Neural progenitor cell (in vitro differentiated cells): ENCODE results near the gene CD14. TPM values are rescaled to one million over a fixed set of nuclear protein-coding genes. Genes with fewer than 3 reads are reported as not detected.
"Not testable (repeated sequence)": the region's sequence is repeated elsewhere in the genome, so short reads cannot be mapped to it uniquely, and the experiment has no call there.

Source experiments
- DNase-seq: peaks from one replicate; pipeline ENCODE4 v3.0.0-alpha.2; 2016; ENCODE audit warnings: low spot score
- H2AFZ ChIP-seq: fragments of 200-600 bp; sonication (generic); replicated peaks from 2 replicates; pipeline ENCODE4 v1.6.1; 2016; ENCODE audit warnings: antibody characterized with exemption
- H3F3A ChIP-seq: fragments of 200-600 bp; sonication (generic); 2 replicates; pipeline ENCODE4 v1.6.1; 2016; ENCODE audit warnings: antibody characterized with exemption, low read depth
- H3K27ac ChIP-seq: fragments of 200-600 bp; sonication (generic); 2 replicates; pipeline ENCODE4 v1.5.1; 2016; ENCODE audit warnings: mild to moderate bottlenecking
- H3K27me3 ChIP-seq: fragments of 200-600 bp; sonication (generic); 2 replicates; pipeline ENCODE4 v1.6.1; 2016; ENCODE audit warnings: mild to moderate bottlenecking, moderate library complexity
- H3K36me3 ChIP-seq: fragments of 200-600 bp; sonication (generic); 2 replicates; pipeline ENCODE4 v1.5.1; 2016
- H3K4me1 ChIP-seq: fragments of 200-600 bp; sonication (generic); 2 replicates; pipeline ENCODE4 v1.6.1; 2016; ENCODE audit warnings: mixed run types
- H3K4me2 ChIP-seq: fragments of 200-600 bp; sonication (generic); 2 replicates; pipeline ENCODE4 v1.6.1; 2016
- H3K4me3 ChIP-seq: fragments of 200-600 bp; sonication (generic); 2 replicates; pipeline ENCODE4 v1.5.1; 2016
- H3K79me2 ChIP-seq: fragments of 200-600 bp; sonication (generic); 2 replicates; pipeline ENCODE4 v1.6.1; 2016; ENCODE audit warnings: low read depth
- H3K9ac ChIP-seq: fragments of 200-600 bp; sonication (generic); 2 replicates; pipeline ENCODE4 v1.6.1; 2016
- H3K9me3 ChIP-seq: fragments of 200-600 bp; sonication (generic); 2 replicates; pipeline ENCODE4 v1.5.1; 2016; ENCODE audit warnings: low read depth
- H4K20me1 ChIP-seq: fragments of 200-600 bp; sonication (generic); 2 replicates; pipeline ENCODE4 v1.6.1; 2016; ENCODE audit warnings: low read depth
- H3K27ac Mint-ChIP-seq: 3 replicates; pipeline ENCODE4 v1.8.0; 2021; ENCODE audit warnings: mixed read lengths
- H3K27me3 Mint-ChIP-seq: 2 replicates; pipeline ENCODE4 v1.8.0; 2022; ENCODE audit warnings: low read depth, mild to moderate bottlenecking, inconsistent platforms, moderate library complexity, mixed read lengths; ENCODE audit not compliant: insufficient read depth
- H3K36me3 Mint-ChIP-seq: 3 replicates; pipeline ENCODE4 v1.8.0; 2021; ENCODE audit warnings: mixed read lengths
- H3K4me1 Mint-ChIP-seq: 3 replicates; pipeline ENCODE4 v1.8.0; 2021; ENCODE audit warnings: mixed read lengths
- H3K4me3 Mint-ChIP-seq: 3 replicates; pipeline ENCODE4 v1.8.0; 2021; ENCODE audit warnings: mild to moderate bottlenecking, moderate library complexity, mixed read lengths
- H3K9me3 Mint-ChIP-seq: 3 replicates; pipeline ENCODE4 v1.8.0; 2020; ENCODE audit warnings: mixed read lengths
- EZH2 ChIP-seq: fragments of 200-600 bp; sonication (generic); IDR thresholded peaks from 2 replicates; pipeline ENCODE4 v1.6.1; 2017; ENCODE audit warnings: antibody characterized with exemption, mild to moderate bottlenecking, moderate library complexity
- EZH2phosphoT487 ChIP-seq: fragments of 200-600 bp; sonication (generic); IDR thresholded peaks from 2 replicates; pipeline ENCODE4 v1.6.1; 2017; ENCODE audit warnings: antibody characterized with exemption
- total RNA-seq: library from RNA; depleted of rRNA; stranded (reverse); fragments of >200 nt; gene quantifications from 2 replicates; pipeline ENCODE4 v1.2.3, GENCODE V29; 2015; ENCODE audit warnings: low replicate concordance
- TF ChIP-seq, protein P1 (sequence below): fragments of 200-600 bp; sonication (generic); IDR thresholded peaks from 2 replicates; pipeline ENCODE4 v1.5.1; 2017; ENCODE audit warnings: antibody characterized with exemption, mild to moderate bottlenecking

CD14 gene
- total RNA-seq, 1 donor from 2014 or later, result not detected

DNA sequence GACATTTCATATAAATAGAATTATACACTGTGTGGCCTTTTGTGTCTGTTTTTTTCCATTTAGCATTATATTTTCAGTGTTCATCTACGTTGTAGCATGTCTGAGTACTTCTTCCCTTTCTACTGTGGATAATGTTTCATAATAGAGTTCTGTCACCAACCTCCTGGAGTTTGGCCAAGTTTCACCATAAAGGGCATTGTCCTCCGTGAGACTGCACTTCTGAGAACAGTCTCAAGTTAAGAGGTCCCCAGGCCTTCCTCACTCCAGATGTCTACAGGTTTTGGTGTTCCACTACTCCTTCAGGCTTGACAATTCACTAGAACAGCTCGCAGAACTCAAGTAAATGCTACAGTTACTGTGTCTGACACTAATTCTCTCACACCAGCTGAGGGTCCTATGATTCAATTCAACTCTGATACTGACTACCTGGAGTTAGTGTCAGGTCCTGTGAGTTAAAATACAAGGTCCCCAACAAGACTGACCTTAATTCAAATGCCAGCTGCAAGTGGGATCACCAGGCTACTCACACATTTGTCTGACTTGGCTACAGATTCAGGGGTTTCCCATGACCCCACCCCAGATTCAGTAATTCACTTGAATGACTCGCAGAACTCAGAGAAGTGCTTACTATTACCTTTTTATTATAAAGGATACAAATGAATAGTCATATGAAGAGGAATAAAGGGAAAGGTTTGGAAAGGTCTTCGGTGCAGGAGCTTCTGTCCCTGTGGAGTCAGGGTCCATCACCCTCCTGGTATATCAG is 37.3 kb downstream of the CD14 start:
- Mint-ChIP-seq H3K27ac (no peak overlapping the region), H3K36me3 (no peaks in the 10 kb centered on the region), H3K4me1 (no peaks in the 10 kb centered on the region), H3K9me3 (no peaks in the 10 kb centered on the region), H3K27me3 (peaks cover 2% of the 10 kb centered on the region), H3K4me3 (no peak overlapping the region)
- Histone ChIP-seq H3K36me3 (no peaks in the 10 kb centered on the region), H3K9ac (no peak overlapping the region), H3K9me3 (no peaks in the 10 kb centered on the region), H2AFZ (no peak overlapping the region), H3K4me1 (no peaks in the 10 kb centered on the region), H3K27ac (no peak overlapping the region), H3K79me2 (no peaks in the 10 kb centered on the region), H3K27me3 (no peaks in the 10 kb centered on the region), H3F3A (no peaks in the 10 kb centered on the region), H3K4me3 (no peak overlapping the region), H3K4me2 (no peak overlapping the region), H4K20me1 (no peaks in the 10 kb centered on the region)
- no peak for DNase-seq
- no peak for TF ChIP-seq EZH2
- TF ChIP-seq, protein P1, sequence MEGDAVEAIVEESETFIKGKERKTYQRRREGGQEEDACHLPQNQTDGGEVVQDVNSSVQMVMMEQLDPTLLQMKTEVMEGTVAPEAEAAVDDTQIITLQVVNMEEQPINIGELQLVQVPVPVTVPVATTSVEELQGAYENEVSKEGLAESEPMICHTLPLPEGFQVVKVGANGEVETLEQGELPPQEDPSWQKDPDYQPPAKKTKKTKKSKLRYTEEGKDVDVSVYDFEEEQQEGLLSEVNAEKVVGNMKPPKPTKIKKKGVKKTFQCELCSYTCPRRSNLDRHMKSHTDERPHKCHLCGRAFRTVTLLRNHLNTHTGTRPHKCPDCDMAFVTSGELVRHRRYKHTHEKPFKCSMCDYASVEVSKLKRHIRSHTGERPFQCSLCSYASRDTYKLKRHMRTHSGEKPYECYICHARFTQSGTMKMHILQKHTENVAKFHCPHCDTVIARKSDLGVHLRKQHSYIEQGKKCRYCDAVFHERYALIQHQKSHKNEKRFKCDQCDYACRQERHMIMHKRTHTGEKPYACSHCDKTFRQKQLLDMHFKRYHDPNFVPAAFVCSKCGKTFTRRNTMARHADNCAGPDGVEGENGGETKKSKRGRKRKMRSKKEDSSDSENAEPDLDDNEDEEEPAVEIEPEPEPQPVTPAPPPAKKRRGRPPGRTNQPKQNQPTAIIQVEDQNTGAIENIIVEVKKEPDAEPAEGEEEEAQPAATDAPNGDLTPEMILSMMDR, result no peak
- TF ChIP-seq EZH2phosphoT487, result no peak

DNA sequence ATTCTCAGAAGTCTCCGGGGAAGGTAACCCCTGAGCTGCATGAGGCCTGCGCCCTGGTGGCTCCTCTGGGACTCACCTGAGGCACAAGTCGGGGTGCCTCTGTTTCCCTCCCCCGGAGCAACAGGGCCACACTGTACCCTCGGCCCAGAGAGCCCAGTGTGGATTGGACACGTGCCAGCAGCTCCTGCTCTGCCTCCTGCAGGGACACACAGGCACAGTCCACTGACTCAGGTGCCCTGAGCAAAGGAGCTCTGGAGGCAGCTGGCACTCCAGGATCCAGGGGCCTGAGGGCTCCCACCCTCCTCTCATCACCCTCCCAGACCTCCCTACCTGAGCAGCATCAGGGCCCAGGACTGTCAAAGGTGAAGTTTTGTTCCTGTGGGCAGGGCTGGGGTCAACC is 38.8 kb downstream of the CD14 start:
- Mint-ChIP-seq H3K27ac (no peak overlapping the region), H3K4me3 (no peak overlapping the region), H3K4me1 (no peaks in the 10 kb centered on the region), H3K27me3 (peaks cover 6% of the 10 kb centered on the region), H3K36me3 (no peaks in the 10 kb centered on the region), H3K9me3 (no peaks in the 10 kb centered on the region)
- Histone ChIP-seq H3K9me3 (no peaks in the 10 kb centered on the region), H3K27me3 (no peaks in the 10 kb centered on the region), H4K20me1 (no peaks in the 10 kb centered on the region), H3K4me3 (no peak overlapping the region), H2AFZ (no peak overlapping the region), H3K4me2 (no peak overlapping the region), H3K27ac (no peak overlapping the region), H3F3A (no peaks in the 10 kb centered on the region), H3K36me3 (no peaks in the 10 kb centered on the region), H3K4me1 (no peaks in the 10 kb centered on the region), H3K79me2 (no peaks in the 10 kb centered on the region), H3K9ac (no peak overlapping the region)
- TF ChIP-seq, protein P1, result no peak
- no peak for TF ChIP-seq EZH2
- no peak for TF ChIP-seq EZH2phosphoT487
- no peak for DNase-seq

GRCh38 chr5:140593070-140593469 is 39.9 kb downstream of the CD14 start:
- not testable (repeated sequence) for H3K4me3 Mint-ChIP-seq, H3F3A ChIP-seq, H4K20me1 ChIP-seq, H3K9me3 Mint-ChIP-seq, H3K36me3 Mint-ChIP-seq, DNase-seq, H3K9me3 ChIP-seq, H3K9ac ChIP-seq, H3K4me1 ChIP-seq, H3K27me3 Mint-ChIP-seq, H3K27me3 ChIP-seq, H3K4me2 ChIP-seq, H3K4me3 ChIP-seq, H3K36me3 ChIP-seq, H2AFZ ChIP-seq, H3K79me2 ChIP-seq, H3K4me1 Mint-ChIP-seq, H3K27ac Mint-ChIP-seq, H3K27ac ChIP-seq

- Mint-ChIP-seq H3K9me3 (no peaks in the 10 kb centered on the region), H3K4me1 (no peaks in the 10 kb centered on the region), H3K27me3 (peaks cover 4% of the 10 kb centered on the region), H3K4me3 (no peak overlapping the region), H3K27ac (no peak overlapping the region), H3K36me3 (no peaks in the 10 kb centered on the region)
- H3K79me2 ChIP-seq, result no peaks in the 10 kb centered on the region
- H3K36me3 ChIP-seq, result no peaks in the 10 kb centered on the region
- H3K4me3 ChIP-seq, result no peak overlapping the region
- H3K27ac ChIP-seq, result no peak overlapping the region
- H3K9me3 ChIP-seq, result no peaks in the 10 kb centered on the region
- H4K20me1 ChIP-seq, result no peaks in the 10 kb centered on the region
- no peak overlapping the region for H3K9ac ChIP-seq
- no peak overlapping the region for H2AFZ ChIP-seq
- no peaks in the 10 kb centered on the region for H3K27me3 ChIP-seq
- no peaks in the 10 kb centered on the region for H3F3A ChIP-seq
- no peaks in the 10 kb centered on the region for H3K4me1 ChIP-seq
- no peak for DNase-seq
- no peak overlapping the region for H3K4me2 ChIP-seq
- TF ChIP-seq, protein P1, result no peak
- TF ChIP-seq EZH2, result no peak
- no peak for TF ChIP-seq EZH2phosphoT487
Measured at GRCh38 chr5:140591747-140592372, 41.1 kb downstream of the CD14 start.
